ENCODE results near the gene FBLN1.
"Not testable (repeated sequence)": the region's sequence is repeated elsewhere in the genome, so short reads cannot be mapped to it uniquely, and the experiment has no call there.

FBLN1 gene

GRCh38 chr22:45533703-45534102 is 31.0 kb downstream of the FBLN1 start:
- TF ChIP-seq ESRRG (CRISPR knock-in tag; IDR thresholded peaks at IDR 0.05) (no peak), POU6F1 (CRISPR knock-in tag; IDR thresholded peaks at IDR 0.05; ENCODE audit: borderline replicate concordance, low read depth) (no peak), CSRNP3 (CRISPR knock-in tag; IDR thresholded peaks at IDR 0.05) (no peak), TSHZ2 (CRISPR knock-in tag; IDR thresholded peaks at IDR 0.05) (no peak), ARNTL (CRISPR knock-in tag; IDR thresholded peaks at IDR 0.05; ENCODE audit: borderline replicate concordance, low read depth) (no peak), ZC3H10 (CRISPR knock-in tag; IDR thresholded peaks at IDR 0.05) (no peak)
- ATAC-seq: no peak

- no peak for TF ChIP-seq ZNF565 (CRISPR knock-in tag; conservative IDR thresholded peaks at IDR 0.05; ENCODE audit: low read depth)
- ATAC-seq: no peak; the same call in 2 of the 3 replicates
Observed at GRCh38 chr22:45534339-45535192, 31.9 kb downstream of the FBLN1 start.

- ATAC-seq: no peak
- no peak for TF ChIP-seq ARNTL (CRISPR knock-in tag; IDR thresholded peaks at IDR 0.05; ENCODE audit: borderline replicate concordance, low read depth)
- TF ChIP-seq GLIS3 (CRISPR knock-in tag; IDR thresholded peaks at IDR 0.05): no peak
- TF ChIP-seq CSDC2 (CRISPR knock-in tag; IDR thresholded peaks at IDR 0.05): no peak
- no peak for TF ChIP-seq ZNF70 (CRISPR knock-in tag; IDR thresholded peaks at IDR 0.05)
- TF ChIP-seq CREB5 (CRISPR knock-in tag; IDR thresholded peaks at IDR 0.05; ENCODE audit: low read depth): no peak
- no peak for TF ChIP-seq TSHZ2 (CRISPR knock-in tag; IDR thresholded peaks at IDR 0.05)
- no peak for TF ChIP-seq SNAI2 (CRISPR knock-in tag; IDR thresholded peaks at IDR 0.05)
- TF ChIP-seq RARB (CRISPR knock-in tag; IDR thresholded peaks at IDR 0.05): no peak
- no peak for TF ChIP-seq ISL1 (CRISPR knock-in tag; IDR thresholded peaks at IDR 0.05)
- TF ChIP-seq ZC3H10 (CRISPR knock-in tag; IDR thresholded peaks at IDR 0.05): no peak
- TF ChIP-seq ESRRG (CRISPR knock-in tag; IDR thresholded peaks at IDR 0.05): no peak
- no peak for TF ChIP-seq ZFP30 (CRISPR knock-in tag; IDR thresholded peaks at IDR 0.05)
- TF ChIP-seq PATZ1 (CRISPR knock-in tag; IDR thresholded peaks at IDR 0.05; ENCODE audit: borderline replicate concordance): no peak
- no peak for TF ChIP-seq TOX (CRISPR knock-in tag; IDR thresholded peaks at IDR 0.05; ENCODE audit: borderline replicate concordance)
- TF ChIP-seq BACH2 (CRISPR knock-in tag; IDR thresholded peaks at IDR 0.05; ENCODE audit: borderline replicate concordance): no peak
- no peak for TF ChIP-seq PPARA (CRISPR knock-in tag; IDR thresholded peaks at IDR 0.05; ENCODE audit: borderline replicate concordance)
- no peak for TF ChIP-seq POU6F1 (CRISPR knock-in tag; IDR thresholded peaks at IDR 0.05; ENCODE audit: borderline replicate concordance, low read depth)
Observed at GRCh38 chr22:45535290-45535689, 32.6 kb downstream of the FBLN1 start.

- not testable (repeated sequence) for ATAC-seq
Observed at GRCh38 chr22:45535835-45536234, 33.2 kb downstream of the FBLN1 start.
